ENCODE results near the gene MED27.
"Not testable (repeated sequence)": the region's sequence is repeated elsewhere in the genome, so short reads cannot be mapped to it uniquely, and the experiment has no call there.

Gene MED27

DNA sequence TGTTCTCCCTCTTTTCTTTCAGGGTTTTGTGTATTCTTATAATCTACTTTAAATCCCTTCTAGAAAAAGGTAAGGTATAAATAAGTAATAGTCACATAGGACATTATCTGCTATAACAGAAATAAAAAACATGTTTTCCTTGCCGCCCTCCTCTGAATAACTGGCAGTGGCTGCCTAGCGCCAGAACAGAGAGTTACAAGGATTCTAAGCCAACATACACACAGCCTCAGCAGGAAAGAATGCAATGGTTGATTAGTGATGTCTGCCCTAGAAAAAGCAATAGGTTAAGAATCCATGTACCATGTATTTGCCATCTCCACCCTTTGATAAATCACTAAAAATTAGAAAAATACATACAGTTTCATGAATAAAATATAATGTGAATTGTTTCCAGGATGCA is 4.9 kb downstream of the MED27 start:
- no peak for DNase-seq

DNA sequence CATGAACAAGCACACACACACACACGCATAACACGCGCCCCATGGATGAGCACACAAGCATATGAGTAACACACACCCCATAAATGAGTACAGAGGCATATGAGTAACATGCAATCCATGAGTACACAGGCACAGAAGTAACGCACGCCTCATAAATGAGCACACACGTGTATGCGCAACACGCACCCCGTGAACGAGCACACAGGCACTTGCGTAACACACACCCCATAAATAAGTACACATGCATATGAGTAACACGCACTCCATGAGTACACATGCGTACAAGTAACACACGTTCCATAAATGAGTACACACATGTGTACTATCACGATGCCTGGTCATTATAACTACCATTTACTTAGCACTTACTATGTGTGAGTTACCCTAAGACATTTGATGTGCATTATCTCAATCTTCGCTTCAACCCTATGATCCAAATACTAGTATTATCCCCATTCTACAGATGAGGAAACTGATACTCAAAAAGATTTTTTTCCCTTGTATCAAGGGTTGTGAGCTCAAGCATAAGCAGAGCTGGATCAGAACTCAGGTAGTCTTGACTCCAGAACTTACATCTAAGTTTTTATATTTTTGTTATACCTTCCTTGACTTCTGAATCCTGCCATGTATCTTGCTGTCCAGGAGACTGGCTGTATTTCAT is 7.7 kb downstream of the MED27 start:
- DNase-seq = no peak

DNA sequence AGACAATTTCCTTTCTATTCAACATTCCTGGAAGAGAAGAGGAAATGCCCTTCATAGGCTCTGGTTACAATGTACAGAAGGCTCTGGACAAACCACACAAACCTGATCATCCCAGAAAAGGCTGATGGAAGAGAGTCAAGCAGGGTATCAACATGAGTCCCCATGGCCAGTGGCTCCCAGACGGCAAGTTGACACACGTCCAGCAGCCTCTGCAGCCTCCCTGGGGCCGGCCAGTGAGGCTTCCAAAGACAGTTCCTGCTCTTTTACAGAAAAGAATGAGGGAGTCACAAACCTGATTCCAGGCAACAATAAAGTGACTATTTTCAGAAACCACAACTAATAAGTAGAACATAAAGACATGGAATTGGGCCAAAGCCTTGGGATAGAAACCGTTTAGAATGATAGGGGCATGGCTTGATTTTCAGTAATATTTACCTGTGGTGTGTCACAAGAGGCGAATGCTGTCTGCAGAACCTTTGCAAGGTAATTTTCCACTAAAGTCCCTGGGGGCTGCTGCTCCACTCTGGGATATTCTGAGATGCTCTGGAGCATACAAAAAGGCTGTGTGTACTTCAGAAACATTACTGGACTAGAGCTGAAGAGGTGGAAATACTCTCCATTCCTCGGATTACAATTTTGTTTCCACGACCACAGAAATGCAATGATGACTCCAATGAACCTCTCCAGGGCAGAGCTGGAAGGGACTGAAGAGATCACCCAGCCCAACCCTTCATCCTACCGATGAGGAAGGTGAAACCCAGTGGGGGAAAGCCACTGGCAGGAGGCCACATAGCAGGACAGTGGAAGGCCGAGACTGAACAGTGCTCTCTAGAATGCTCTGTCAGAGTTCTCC is 10.4 kb downstream of the MED27 start:
- no peak for DNase-seq

GRCh38 chr9:132068605-132069004 is 11.1 kb downstream of the MED27 start:
- DNase-seq = no peak

DNA sequence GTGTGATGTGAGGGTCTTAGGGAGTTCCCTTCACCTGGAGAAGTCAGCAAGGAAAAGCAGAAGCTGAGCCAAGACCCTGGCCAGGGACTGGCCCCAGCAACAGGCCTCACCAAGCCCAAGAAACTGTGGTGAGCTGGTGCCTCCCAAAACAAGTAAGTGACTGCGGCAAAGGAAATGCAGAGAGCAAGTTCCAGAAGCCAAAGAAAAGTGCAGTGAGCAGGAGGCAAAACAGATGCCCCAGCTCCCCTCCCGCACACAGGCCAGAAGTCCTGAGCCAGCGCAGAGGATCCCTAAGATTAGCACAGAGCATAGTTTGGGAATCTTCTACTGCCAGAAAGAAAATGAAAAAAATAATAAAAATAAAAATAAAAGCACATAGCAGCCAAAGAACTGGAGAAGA is 13.2 kb downstream of the MED27 start:
- no peak for DNase-seq

DNA sequence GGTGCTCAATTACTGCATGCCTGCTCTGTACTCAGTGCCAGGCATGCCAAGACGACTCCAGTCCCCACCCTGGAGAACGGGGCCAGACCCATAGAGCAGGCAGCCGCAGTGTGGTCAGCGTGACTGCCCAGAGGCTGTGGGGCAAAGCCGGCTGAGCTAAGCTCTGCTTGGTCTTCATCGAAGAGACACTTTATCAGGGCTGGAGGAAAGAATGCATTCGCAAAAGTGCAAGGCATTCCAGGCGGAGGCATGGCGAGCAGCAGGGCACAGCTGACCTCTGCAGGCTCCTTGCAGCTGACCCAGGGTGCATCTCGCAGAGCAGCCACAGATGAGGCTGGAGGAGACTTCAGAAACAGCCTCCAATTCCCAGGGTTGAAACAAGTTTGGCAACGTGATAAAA is 13.6 kb downstream of the MED27 start:
- DNase-seq = no peak

DNA sequence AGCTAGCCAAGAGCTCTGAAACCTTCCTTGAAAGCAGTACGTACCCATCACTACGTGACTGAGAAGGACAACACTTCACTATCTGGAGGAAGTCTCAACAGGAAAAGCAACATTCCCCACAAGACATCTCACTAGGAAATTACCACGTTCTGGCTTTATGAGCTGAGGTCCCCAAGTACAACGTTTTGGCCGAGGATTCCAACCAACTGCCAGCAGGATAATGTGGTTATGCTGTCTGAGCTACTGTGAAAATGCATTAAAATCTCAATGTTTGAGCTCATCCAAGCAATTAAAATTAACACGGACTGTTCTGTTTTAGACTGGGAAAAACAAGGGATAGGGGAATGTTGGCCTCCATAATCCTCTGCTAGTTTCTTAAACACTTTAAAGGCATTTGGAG is 16.4 kb downstream of the MED27 start:
- DNase-seq = no peak

DNA sequence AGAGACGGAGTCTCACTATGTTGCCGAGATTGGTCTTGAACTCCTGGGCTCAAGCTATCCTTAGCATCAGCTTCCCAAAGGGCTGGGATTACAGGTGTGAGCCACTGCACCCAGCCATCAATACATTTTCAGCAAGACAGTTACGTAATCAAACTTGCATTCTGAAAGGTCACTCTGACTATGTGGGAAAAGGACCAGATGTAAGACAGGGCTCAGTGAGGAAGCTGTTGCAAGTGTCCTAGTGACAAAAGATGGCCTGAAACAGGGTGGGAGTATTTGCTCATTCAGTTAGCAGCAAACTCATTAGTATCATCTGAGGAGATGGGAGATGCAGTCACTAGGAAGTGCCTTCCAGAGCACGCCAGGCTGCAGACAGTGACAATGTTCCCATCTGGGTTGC is 16.9 kb downstream of the MED27 start:
- no peak for DNase-seq

GRCh38 chr9:132061526-132061925 is 18.1 kb downstream of the MED27 start:
- DNase-seq = no peak

GRCh38 chr9:132059361-132059760 is 20.3 kb downstream of the MED27 start:
- no peak for DNase-seq

DNA sequence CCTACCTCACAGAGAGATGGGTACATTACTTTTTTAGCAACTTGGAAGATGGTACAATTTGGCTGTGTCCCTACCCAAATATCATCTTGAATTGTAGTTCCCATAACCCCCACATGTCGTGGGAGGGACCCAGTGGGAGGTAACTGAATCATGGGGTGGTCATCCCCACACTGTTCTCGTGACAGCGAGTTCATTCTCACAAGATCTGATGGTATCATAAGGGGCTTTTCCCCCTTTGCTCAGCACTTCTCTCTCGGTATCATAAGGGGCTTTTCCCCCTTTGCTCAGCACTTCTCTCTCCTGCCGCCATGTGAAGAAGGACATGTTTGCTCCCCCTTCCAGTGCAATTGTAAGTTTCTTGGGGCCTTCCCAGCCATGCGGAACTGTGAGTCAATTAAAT is 21.4 kb downstream of the MED27 start:
- DNase-seq = not testable (repeated sequence)

DNA sequence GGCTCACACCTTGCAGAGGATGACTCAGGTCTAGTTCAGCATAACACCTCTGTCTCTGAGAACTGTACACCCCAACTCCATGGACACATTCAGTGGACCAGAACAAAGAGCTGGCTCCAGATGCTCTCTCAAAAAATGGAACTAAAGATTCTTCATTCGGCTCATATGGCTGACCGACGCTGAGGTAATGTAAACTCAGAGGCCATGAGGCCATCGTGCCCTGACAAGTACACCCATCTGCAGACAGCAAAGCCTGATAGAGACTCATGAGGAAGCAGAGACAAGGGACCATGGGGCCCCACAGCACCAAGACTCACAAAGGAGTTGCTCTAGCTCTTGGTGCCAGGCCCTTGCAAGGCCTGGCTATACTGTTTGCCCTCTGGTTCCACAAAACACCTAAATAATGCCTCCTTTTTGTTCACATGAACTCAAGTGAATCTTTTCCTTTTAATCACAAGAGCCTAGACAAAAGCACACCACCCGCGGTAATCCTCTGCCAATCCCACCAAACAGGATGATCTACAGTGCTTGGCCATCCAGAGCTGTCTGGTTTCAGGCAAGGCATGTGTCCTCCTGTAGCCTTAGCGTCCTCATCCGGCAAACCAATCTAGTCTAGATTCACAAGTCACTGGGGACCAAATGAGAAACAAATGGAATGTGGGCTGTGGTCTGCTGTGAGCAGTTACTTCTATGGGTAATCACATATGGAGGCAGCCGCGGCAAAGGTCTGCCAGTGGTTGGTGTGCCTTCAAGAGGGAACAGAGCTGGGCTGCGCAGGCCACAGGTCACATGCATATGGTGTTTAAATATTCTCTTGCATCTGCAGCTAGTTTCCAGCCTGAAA is 22.7 kb downstream of the MED27 start:
- no peak for DNase-seq

GRCh38 chr9:132055756-132056155 is 23.9 kb downstream of the MED27 start:
- no peak for DNase-seq

DNA sequence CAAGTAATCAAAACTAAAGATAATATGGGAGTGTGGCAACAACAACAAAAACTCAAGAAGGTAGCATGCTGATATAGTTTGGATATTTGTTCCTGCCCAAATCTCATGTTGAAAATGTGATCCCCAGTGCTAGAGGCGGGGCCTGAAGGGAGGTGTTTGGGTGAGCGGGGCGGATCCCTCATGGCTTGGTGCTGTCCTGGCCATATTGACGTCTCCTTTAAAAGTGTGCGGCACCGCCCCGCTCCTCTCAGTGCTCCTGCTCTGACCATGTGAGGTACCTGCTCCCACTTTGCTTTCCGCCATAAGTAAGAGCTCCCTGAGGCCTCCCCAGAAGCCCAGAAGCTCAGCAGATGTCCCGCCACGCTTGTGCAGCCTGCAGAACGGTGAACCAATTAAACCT is 25.6 kb downstream of the MED27 start:
- no peak for DNase-seq

DNA sequence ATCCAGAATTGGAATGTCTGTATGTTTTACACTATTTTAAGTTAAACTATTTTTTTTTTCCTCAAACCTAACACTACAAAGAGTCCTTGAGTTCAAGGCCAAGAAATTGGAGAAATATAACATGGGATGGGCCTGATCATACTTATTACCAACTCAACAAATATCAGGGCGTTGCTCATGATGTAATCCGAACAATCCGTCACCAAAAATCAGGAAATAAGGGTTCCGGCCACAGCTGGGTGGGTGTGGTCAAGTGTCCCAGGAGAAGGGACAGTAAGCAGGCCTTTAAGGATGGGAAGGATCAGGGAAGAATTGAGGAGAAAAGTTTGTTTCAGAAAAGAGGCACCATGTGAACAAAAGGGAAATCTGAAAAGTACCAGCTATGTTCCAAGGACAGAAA is 29.8 kb downstream of the MED27 start:
- DNase-seq = no peak

- DNase-seq = no peak
Observed at GRCh38 chr9:132049323-132049882, 30.3 kb downstream of the MED27 start.

DNA sequence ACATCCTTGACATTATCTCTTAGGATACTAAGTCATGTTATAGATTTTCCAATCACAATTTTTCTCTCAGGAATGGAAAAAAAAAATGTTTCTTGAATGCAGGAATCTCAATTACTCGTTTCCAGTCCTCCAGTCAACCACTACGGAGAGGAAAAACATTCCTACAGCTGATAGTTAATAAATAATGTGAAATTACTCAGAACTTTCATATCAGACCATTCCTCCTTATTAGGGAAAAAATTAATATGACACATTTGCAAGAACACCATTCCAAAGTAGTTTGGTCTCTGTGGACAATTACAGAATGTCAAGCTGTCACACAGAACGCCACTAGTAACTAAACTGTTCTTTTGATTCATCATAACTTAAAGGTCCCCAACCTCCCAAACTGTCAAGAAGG is 31.5 kb downstream of the MED27 start:
- no peak for DNase-seq

- no peak for DNase-seq
Observed at GRCh38 chr9:132046456-132046855, 33.2 kb downstream of the MED27 start.

- DNase-seq = no peak
Observed at GRCh38 chr9:132044176-132044875, 35.3 kb downstream of the MED27 start.

DNA sequence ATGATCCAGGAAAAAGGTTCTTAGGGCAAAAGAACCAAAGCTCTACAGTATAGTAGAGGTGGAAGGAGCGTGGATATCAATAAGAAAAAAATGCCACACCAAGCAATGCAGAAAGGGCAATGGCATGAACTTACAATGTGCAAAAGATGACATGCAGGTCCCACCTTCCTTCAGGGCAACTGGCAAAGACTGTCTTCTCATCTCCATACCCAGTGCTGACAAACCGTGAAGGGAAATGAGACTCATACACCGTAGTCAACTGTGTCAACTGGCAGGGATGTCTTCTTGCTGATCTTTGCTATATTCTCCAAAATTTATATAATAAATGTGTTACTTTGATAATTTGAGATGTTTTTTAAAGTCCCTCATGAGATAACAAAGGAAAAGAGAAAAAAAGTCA is 36.0 kb downstream of the MED27 start:
- no peak for DNase-seq

GRCh38 chr9:132042324-132042723 is 37.3 kb downstream of the MED27 start:
- DNase-seq = peak; percentile 26

DNA sequence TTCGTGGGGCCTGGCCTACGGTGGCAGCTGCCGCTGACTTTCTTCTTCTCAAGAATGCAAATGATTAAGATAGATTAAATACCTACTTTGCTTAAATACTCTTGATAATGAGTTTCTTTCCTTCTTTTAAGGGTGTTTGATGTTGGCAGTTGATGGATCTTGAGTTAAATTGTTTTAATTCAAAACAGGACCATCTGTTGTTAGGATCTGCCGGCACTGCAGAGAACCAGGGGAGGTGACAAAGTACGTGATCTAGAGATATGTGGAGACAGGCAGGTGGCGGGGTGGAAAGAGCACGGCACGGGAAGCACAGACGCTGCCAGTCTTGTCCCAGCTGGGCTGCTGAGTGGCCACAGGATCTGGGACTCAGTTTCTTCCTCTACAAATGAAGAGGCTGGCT is 37.9 kb downstream of the MED27 start:
- DNase-seq = no peak

DNA sequence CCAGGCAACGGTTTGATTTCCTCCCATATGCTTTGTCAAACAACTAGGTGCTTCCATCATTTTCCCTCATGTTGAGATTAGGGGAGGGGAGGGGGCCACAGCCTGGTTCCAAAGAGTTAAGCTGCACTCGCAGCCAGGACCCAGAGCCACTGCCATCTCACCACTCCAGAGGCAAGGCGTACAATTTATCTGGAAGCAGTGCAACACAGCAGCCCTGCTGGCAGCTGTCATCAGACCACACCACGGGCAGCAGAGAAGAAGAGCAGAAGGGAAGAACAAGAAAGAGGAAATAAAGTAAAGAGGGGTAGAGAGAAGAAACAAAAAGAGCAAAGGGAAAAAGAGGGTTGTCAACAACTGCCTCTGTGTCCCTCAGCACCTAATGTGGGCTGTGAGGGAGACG is 38.9 kb downstream of the MED27 start:
- DNase-seq = no peak

Data from GDM1 (cell line).